ENCODE results near the gene REXO1.

DNA sequence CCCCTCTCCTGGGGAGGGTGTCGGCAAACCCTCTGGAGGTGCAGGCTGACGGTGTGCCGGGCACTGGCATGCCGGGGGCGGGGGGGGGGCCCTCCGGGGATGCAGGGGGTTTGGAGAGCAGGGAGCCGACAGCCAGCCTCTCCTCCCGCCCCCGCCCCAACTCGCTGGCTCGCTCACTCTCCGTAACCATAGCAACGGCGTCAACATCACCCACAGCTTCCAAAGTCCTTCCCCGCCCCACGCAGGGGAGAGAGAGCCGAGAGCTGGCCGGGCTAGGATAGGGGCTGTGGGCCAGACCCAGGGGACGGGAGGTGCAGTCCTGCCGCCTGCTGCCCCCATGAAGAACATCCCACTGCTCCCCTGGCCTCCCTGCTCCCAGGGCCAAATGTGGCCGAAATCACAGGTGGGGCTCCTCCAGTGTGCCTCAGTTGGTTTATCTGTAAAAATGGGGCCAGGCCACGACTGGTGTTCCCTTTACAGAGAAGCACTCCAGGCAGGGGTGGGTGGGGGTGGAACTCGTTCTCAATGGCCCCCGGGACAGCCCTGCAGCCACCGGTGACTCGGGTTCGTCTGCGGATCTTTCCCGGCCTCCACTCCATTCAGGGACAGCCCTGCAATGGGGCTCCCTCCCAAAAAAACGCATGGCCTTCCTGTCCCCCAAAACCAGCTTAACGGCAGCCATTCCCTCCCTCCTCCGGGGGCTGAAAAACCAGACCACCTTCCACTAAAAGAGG is 11.9 kb upstream of the REXO1 start:
- TF ChIP-seq, protein P1, sequence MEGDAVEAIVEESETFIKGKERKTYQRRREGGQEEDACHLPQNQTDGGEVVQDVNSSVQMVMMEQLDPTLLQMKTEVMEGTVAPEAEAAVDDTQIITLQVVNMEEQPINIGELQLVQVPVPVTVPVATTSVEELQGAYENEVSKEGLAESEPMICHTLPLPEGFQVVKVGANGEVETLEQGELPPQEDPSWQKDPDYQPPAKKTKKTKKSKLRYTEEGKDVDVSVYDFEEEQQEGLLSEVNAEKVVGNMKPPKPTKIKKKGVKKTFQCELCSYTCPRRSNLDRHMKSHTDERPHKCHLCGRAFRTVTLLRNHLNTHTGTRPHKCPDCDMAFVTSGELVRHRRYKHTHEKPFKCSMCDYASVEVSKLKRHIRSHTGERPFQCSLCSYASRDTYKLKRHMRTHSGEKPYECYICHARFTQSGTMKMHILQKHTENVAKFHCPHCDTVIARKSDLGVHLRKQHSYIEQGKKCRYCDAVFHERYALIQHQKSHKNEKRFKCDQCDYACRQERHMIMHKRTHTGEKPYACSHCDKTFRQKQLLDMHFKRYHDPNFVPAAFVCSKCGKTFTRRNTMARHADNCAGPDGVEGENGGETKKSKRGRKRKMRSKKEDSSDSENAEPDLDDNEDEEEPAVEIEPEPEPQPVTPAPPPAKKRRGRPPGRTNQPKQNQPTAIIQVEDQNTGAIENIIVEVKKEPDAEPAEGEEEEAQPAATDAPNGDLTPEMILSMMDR (conservative IDR thresholded peaks at IDR 0.05; ENCODE audit: low read length), result no peak
- TF ChIP-seq EZH2phosphoT487 (IDR thresholded peaks at IDR 0.05; ENCODE audit: borderline replicate concordance), result no peak
